Upper lobe of left lung (tissue), 6 donors: ENCODE data around the gene ARFGEF3. TPM values are rescaled to one million over a fixed set of nuclear protein-coding genes. Genes with fewer than 3 reads are reported as not detected.
A peak's percentile ranks its signal among the peaks of the same experiment; 100 is the strongest.

ENCODE experiments used
- ATAC-seq, 2 donors: fragments of 200-7000 bp; cut with Tn5 transposase; one replicate each; pipeline ENCODE4 v1.9.1; 2022; ENCODE audit warnings: mild to moderate bottlenecking in 2 of 2, moderate library complexity in 2 of 2; ENCODE audit not compliant: low FRiP score in 2 of 2
- DNase-seq, 2 donors: peaks; one replicate each; pipeline ENCODE4 v3.0.0-alpha.2; 2019 to 2020
- H3K27ac ChIP-seq, 4 donors: fragments of 200-600 bp; sonication (generic); one replicate each; pipeline ENCODE4 v1.5.1; 2016 to 2019
- H3K27me3 ChIP-seq, 4 donors: fragments of 200-600 bp; sonication (generic); one replicate each; pipeline ENCODE4 v1.5.1; 2017 to 2019
- H3K36me3 ChIP-seq, 4 donors: fragments of 200-600 bp; sonication (generic); one replicate each; pipeline ENCODE4 v1.5.1; 2016 to 2019
- H3K4me1 ChIP-seq, 4 donors: fragments of 200-600 bp; sonication (generic); one replicate each; pipeline ENCODE4 v1.5.1; 2018 to 2019
- H3K4me3 ChIP-seq, 4 donors: fragments of 200-600 bp; sonication (generic); one replicate each; pipeline ENCODE4 v1.5.1; 2017 to 2019; ENCODE audit warnings: mild to moderate bottlenecking in 2 of 4, moderate library complexity in 1 of 4
- H3K9me3 ChIP-seq, 4 donors: fragments of 200-600 bp; sonication (generic); one replicate each; pipeline ENCODE4 v1.5.1; 2018 to 2019
- EP300 ChIP-seq, 4 donors: sonication (generic); formaldehyde crosslinking; IDR thresholded peaks; one replicate each; pipeline ENCODE4 v1.5.1; 2017; ENCODE audit warnings: antibody characterized with exemption in 4 of 4, control low read depth in 2 of 4
- POLR2A ChIP-seq, 4 donors: fragments of 450-650 bp; IDR thresholded peaks; one replicate each; pipeline ENCODE4 v1.5.1; 2016 to 2017; ENCODE audit warnings: antibody characterized with exemption in 4 of 4, mild to moderate bottlenecking in 2 of 4
- POLR2AphosphoS5 ChIP-seq, 2 donors: sonication (generic); formaldehyde crosslinking; IDR thresholded peaks; one replicate each; pipeline ENCODE4 v1.5.1; 2017; ENCODE audit warnings: antibody characterized with exemption in 2 of 2
- WGBS, 2 donors: methylation state at CpG; one replicate each; pipeline ENCODE4 v1.1.5; 2017 to 2018; 5-methylcytosine and 5-hydroxymethylcytosine counted together
- total RNA-seq, 6 donors: library from RNA; depleted of rRNA in 4 of 6; stranded (reverse); fragments of >200 nt in 4 of 6; gene quantifications; one replicate each; pipeline versions ENCODE4 v1.1.0 to v1.2.1, GENCODE V29; 2016 to 2021
- TF ChIP-seq, protein P1 (sequence below), 6 experiments: fragments of 450-650 bp in 4 of 6; fragments of 200-600 bp in 2 of 6; sonication (generic) in 2 of 6; IDR thresholded peaks; one replicate each; pipeline ENCODE4 v1.5.1; 2016 to 2019; ENCODE audit warnings: antibody characterized with exemption in 6 of 6
- donor health status: DM: no; HTN: no; CAD: no; lungs with moderate emphysema.
- donor health status: DM: no; HTN: yes; CAD: no; lungs with severe emphysema.

Gene ARFGEF3
- total RNA-seq, 6 donors from 2014 or later = 19.8 to 53.6 (median 30.5) TPM

DNA sequence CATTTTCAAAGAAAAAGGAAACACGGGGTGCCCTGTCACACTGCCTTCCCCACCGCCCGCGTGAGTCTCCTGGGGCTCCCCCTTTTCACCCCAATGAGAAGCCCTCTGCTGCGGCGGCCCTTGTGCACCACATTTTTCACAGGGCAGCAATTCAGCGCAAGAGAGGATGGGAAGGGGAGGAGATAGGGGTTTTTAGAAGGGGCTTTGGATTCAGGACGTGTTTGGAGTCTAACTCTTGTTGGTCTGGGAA, 726 bp upstream of the ARFGEF3 start:
- Histone ChIP-seq H3K4me1 (peaks cover 14 to 30% (median 16%) of the 10 kb centered on the region in 4 donors), H3K4me3 (peak overlapping the region in 3 of 4 donors; percentile 69 to 78 (median 71)), H3K36me3 (no peaks in the 10 kb centered on the region), H3K27ac (peak overlapping the region; percentile 70 to 86 (median 83)), H3K27me3 (peaks cover 0 to 12% (median 1%) of the 10 kb centered on the region in 4 donors), H3K9me3 (no peaks in the 10 kb centered on the region)
- TF ChIP-seq, protein P1, sequence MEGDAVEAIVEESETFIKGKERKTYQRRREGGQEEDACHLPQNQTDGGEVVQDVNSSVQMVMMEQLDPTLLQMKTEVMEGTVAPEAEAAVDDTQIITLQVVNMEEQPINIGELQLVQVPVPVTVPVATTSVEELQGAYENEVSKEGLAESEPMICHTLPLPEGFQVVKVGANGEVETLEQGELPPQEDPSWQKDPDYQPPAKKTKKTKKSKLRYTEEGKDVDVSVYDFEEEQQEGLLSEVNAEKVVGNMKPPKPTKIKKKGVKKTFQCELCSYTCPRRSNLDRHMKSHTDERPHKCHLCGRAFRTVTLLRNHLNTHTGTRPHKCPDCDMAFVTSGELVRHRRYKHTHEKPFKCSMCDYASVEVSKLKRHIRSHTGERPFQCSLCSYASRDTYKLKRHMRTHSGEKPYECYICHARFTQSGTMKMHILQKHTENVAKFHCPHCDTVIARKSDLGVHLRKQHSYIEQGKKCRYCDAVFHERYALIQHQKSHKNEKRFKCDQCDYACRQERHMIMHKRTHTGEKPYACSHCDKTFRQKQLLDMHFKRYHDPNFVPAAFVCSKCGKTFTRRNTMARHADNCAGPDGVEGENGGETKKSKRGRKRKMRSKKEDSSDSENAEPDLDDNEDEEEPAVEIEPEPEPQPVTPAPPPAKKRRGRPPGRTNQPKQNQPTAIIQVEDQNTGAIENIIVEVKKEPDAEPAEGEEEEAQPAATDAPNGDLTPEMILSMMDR (IDR thresholded peaks at IDR 0.05) = no peak
- TF ChIP-seq POLR2AphosphoS5 (IDR thresholded peaks at IDR 0.05) (no peak), POLR2A (IDR thresholded peaks at IDR 0.05) (no peak), EP300 (IDR thresholded peaks at IDR 0.05) (no peak)
- DNase-seq = no peak
- WGBS, 2 donors = 1 to 5% methylated on average over 7 to 8 of the region's 8 CpGs
- ATAC-seq = no peak

DNA sequence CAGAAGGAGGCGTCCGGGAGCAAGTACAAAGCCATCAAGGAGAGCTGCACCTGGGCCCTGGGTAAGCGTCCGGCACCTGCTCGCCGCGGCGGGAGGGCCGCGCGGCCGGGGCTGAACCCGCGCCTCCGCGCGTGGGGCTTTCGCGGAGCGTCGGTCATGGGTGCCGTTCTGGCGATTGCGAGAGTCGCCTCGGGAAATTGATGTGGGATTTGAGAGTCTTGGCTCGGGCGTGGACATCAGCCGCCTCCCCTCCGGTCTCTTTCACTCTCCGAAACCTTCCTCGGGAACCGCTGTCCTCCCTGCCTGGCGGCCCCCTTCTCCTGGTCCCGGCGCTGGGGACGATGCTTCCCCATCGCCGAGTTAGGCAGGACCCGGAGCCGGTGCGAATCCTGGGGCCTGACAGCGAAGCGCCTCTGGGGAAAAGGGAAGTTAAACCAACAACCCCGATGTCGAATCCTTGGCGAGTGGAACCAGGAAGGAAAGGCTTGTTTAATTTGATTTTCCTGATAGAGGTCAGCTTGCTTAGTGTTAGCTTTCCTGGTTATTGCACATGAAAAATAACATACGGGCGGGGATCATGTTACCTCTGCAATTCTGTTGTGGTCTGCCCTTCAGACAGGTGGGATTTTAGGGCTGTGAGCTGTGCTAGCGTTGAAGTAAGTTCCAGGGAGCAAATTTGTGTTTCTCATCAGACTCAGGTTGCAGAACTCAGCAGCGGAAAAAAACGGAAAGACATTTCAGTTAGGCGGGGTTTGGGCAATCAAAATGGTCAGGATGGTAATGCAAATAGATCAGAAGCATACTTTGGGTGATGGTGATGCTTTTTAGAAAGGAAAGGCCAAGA, 594 bp downstream of the ARFGEF3 start:
- no peak for TF ChIP-seq POLR2AphosphoS5 (IDR thresholded peaks at IDR 0.05)
- TF ChIP-seq POLR2A (IDR thresholded peaks at IDR 0.05) = no peak
- no peak for TF ChIP-seq EP300 (IDR thresholded peaks at IDR 0.05)
- TF ChIP-seq, protein P1 (IDR thresholded peaks at IDR 0.05) = no peak
- WGBS, 2 donors = 3 to 4% methylated on average over 31 to 53 of the region's 53 CpGs
- Histone ChIP-seq H3K4me3 (peak overlapping the region; percentile 37 to 78 (median 70)), H3K27me3 (peaks cover 0 to 12% (median 1%) of the 10 kb centered on the region in 4 donors), H3K9me3 (no peaks in the 10 kb centered on the region), H3K36me3 (no peaks in the 10 kb centered on the region), H3K4me1 (peaks cover 14 to 30% (median 16%) of the 10 kb centered on the region in 4 donors), H3K27ac (peak overlapping the region; percentile 80 to 86 (median 86))
- ATAC-seq = peak in 1 of 2 donors; percentile 46
- DNase-seq = peak in 1 of 2 donors; percentile 21

DNA sequence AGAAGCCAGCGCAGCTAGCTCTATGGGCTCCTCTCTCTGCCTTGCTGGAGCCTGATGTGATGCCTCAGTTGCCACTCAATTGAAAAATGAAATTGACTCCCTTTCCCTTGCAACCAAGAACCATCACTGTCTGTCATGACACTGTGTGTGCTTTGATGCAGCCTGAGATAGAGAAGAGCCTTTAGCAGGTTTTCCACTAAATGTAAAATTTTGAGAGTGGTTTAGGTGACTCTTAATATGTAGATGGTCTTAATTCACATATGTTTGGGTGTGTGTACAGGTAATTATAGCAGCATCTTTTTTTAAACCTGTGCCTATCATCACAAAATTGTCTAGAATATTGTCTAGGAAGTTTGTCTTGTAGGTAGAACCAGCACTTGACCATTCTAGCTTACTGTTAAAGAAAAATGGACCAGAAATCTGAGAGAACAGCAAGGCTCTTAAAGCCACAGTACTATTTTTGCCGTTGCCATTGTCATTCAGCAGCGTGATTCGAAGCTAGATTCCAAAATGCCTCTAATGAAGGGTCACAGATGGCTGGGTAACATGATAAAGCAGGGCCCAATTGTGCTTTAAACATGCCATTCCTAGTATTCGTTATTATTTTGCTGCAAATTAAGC, 1.3 kb downstream of the ARFGEF3 start:
- H3K4me3 ChIP-seq = peak overlapping the region in 3 of 4 donors; percentile 69 to 78 (median 71)
- no peaks in the 10 kb centered on the region for H3K36me3 ChIP-seq
- no peak for ATAC-seq
- WGBS, 2 donors = 68 to 73% methylated on average over 5 of the region's 5 CpGs
- TF ChIP-seq POLR2AphosphoS5 (IDR thresholded peaks at IDR 0.05) (no peak), POLR2A (IDR thresholded peaks at IDR 0.05) (no peak), EP300 (IDR thresholded peaks at IDR 0.05) (no peak)
- TF ChIP-seq, protein P1 (IDR thresholded peaks at IDR 0.05) = no peak
- peaks cover 14 to 30% (median 16%) of the 10 kb centered on the region in 4 donors for H3K4me1 ChIP-seq
- H3K27ac ChIP-seq = peak overlapping the region in 2 of 4 donors; percentile 12 to 86
- H3K27me3 ChIP-seq = peaks cover 0 to 12% (median 1%) of the 10 kb centered on the region in 4 donors
- DNase-seq = no peak
- no peaks in the 10 kb centered on the region for H3K9me3 ChIP-seq

DNA sequence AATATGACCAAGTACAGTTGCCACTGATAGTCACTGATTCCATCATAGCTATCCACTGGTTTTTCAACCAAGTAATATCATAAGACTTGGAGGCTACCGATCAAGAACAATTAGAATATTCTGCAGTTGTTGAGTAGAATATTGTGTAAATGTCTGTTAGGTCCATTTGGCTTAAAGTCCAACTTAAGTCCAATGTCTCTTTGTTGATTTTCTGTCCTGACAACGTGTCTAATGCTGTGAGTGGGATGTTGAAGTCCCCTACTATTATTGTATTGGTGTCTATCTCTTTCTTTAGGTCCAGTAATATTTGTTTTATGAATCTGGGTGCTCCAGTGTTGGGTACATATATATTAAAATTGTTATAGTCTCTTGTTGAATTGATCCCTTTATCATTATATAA, 13.9 kb downstream of the ARFGEF3 start:
- Histone ChIP-seq H3K4me1 (no peaks in the 10 kb centered on the region), H3K4me3 (no peak overlapping the region), H3K27ac (no peak overlapping the region), H3K9me3 (peaks cover 11 to 23% (median 13%) of the 10 kb centered on the region in 4 donors), H3K27me3 (no peaks in the 10 kb centered on the region), H3K36me3 (peaks cover 0 to 4% (median 0%) of the 10 kb centered on the region in 4 donors)
- ATAC-seq = no peak
- TF ChIP-seq EP300 (IDR thresholded peaks at IDR 0.05) (no peak), POLR2AphosphoS5 (IDR thresholded peaks at IDR 0.05) (no peak), POLR2A (IDR thresholded peaks at IDR 0.05) (no peak)
- TF ChIP-seq, protein P1 (IDR thresholded peaks at IDR 0.05) = no peak
- no peak for DNase-seq
- 78 to 91% methylated on average over 2 of the region's 2 CpGs for WGBS, 2 donors
